ENCODE measurements around the gene NFATC3.
A peak's percentile ranks its signal among the peaks of the same experiment; 100 is the strongest.

Gene NFATC3

DNA sequence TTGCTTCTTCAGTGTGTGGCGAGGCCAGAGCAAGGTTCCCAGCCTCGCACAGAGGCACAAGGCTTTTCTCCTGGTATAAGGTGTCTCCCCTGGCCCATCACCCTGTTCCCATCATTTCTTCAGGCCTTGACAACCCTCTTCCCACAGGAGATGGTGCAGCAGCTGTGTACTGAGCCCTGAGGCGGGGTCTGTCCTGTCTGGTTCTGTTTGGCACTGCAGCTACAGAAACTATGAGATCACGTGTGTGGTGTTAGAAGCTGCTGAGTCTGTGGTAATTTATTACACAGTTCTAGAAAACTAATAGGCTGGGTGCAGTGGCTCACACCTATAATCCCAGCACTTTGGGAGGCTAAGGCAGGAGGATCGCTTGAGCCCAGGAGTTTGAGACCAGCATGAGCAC, 167.2 kb downstream of the NFATC3 start:
- no peak for DNase-seq

- no peak for DNase-seq
Observed at GRCh38 chr16:68253721-68254120, 168.6 kb downstream of the NFATC3 start.

- DNase-seq, result no peak
Observed at GRCh38 chr16:68255712-68256111, 170.5 kb downstream of the NFATC3 start.

- peak; percentile 38 for DNase-seq
Observed at GRCh38 chr16:68257251-68257905, 172.2 kb downstream of the NFATC3 start.

DNA sequence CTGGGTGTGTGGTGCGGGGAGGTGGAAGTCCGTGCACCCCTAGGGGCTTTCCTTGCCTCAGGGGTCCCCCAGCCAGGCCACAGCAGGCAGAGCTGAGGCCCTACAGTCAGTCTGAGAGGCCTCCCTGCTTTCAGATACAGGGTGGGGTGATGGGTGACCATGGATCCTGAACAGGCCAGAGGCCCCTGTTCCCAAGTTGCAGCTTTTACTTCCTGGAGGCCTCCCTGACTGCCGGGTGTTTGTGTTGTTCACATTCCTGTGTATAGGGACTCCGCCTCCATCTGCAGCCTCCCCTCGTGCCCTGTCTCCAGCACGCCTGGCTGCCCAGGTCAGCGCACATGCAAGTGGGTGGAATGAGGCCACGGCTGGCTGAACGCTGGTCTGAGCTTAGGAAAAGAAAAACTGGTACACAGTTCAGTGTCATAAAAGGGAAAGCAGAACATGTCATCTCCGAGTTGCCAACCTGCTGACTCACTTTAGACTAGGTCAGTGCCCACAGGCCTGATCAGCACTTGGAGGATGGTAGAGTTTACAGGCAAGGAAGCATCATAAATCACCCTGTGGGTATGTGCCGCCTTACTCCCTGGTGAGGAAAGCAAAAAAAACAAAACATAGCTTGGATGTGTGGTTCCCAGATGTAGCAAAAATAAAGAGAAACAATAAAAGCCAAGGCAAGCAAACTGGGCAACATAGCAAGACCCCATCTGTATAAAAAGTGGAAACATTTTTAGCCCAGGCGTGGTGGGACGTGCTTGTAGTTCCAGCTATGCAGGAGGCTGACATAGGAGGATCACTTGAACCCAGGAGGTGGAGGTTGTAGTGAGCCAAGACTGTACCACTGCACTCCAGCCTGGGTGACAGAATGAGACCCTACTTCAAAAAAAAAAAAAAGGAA, 173.0 kb downstream of the NFATC3 start:
- peak; percentile 83 for DNase-seq

DNA sequence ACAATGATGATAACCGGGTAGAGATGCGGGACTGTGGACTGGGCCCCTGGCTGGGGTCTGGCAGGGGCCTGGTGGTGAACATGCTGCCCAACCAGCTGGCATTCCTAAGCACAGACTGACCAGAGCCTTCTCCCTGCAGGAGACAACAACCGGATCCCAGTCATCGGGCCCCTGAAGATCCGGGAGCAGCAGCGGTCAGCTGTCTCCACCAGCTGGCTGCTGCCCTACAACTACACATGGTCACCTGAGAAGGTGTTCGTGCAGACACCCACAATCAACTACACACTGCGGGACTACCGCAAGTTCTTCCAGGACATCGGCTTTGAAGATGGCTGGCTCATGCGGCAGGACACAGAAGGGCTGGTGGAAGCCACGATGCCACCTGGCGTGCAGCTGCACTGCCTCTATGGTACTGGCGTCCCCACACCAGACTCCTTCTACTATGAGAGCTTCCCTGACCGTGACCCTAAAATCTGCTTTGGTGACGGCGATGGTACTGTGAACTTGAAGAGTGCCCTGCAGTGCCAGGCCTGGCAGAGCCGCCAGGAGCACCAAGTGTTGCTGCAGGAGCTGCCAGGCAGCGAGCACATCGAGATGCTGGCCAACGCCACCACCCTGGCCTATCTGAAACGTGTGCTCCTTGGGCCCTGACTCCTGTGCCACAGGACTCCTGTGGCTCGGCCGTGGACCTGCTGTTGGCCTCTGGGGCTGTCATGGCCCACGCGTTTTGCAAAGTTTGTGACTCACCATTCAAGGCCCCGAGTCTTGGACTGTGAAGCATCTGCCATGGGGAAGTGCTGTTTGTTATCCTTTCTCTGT, 174.0 kb downstream of the NFATC3 start:
- no peak for DNase-seq

- DNase-seq, result no peak
Observed at GRCh38 chr16:68263559-68264127, 178.5 kb downstream of the NFATC3 start.

GRCh38 chr16:68264128-68265077, 179.2 kb downstream of the NFATC3 start, which contains the start of gene SLC7A6:
TSS of gene SLC7A6 (plus strand) at chr16:68264526. CDS start at chr16:68274727, 10,201 bp downstream.
- peak; percentile 90 for DNase-seq

DNA sequence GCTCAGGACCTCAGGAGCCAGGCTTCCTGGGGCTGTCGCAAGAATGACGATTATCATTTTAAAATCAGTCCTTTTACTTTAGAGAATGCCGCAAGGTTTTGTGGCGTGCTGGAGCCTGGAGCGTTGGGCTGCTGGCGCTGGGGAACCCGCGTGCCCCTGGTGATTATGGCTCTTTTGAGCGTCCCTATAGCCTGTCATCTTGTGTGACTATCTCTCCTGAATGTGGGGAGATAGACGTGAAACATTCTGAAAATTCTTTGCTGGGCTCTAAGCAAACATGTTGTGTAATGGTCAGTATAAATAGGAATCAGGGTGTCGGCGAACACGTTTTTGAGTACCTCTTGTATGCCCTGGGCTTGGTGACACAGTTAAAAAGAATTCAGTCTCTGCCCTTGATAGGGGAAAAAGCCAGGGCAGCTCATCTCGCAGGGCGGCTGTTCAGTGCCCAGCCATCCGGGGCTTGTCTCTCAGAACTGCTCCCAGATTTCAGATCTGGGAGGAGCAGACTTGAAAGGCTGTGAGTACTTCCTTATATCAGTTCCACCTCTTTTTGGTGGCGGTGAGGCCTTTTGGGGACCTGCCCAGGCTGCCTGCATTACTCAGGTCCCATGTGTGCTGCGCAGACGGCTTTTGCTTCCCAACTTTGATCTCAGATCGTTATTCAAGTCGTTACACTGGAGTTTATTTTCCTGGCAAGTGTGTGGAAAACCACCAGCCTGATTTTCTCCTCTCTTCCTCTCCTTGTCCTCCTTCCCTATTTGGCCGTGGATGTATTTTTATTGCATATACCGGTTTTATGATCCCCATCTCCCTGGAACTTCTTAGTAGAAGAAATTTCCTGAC, 180.1 kb downstream of the NFATC3 start:
- DNase-seq, result no peak

DNA sequence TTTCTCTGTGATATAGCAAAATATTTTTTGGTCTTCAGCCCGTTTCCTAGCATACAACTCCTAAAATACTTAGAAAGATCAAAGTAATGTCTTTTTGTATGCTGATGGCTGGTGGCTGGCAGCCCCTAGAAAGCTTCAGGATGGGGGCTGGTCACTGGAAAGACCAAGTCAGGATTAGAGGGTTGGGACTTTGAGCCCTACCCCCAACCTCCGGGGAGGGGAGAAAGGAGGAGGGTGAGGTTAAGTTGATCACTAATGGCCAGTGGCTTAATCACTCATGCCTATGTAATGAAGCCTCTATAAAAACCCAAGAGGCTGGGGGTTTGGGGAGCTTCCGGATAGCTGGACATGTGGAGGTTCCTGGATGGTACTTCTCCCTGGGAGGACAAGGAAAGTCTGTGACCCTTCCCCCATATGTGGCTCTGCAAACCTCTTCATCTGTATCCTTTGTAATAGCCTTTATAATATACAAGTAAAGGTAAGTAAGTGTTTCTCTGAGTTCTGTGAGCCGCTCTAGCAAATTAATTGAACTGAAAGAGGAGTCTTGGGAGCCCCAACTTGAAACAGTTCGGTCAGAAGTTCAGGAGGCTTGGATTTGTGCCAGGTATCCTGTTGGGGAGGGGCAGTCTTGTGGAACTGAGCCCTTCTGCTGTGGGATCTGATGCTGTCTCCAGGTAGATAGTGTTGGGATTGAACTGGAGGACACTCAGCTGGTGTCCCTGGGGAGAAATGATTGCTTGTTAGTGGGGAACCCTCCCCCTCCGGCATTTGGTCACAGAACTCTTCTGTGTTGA, 182.6 kb downstream of the NFATC3 start:
- no peak for DNase-seq

GRCh38 chr16:68269793-68270192, 184.6 kb downstream of the NFATC3 start:
- DNase-seq, result no peak

DNA sequence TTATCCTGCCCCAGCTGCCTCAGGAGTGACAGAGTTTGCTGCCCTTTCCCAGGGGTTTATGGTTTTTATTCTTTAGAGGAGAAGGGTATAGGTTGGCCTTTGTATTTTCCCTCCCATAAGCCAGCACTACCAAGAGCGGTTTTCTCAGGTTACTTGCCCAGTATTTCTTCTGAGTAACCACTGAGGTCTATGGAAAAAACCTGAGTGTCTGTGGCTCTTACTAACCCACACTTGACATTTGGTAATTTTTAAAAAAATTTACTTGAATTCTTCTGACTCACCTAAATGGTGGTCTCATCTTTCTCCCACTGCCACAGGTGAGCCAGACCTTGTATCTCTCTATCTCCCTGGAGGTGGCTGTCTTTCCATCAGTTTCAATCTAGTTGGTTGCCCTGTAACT, 185.2 kb downstream of the NFATC3 start:
- DNase-seq, result no peak

GRCh38 chr16:68272507-68273209, 187.5 kb downstream of the NFATC3 start:
- no peak for DNase-seq

DNA sequence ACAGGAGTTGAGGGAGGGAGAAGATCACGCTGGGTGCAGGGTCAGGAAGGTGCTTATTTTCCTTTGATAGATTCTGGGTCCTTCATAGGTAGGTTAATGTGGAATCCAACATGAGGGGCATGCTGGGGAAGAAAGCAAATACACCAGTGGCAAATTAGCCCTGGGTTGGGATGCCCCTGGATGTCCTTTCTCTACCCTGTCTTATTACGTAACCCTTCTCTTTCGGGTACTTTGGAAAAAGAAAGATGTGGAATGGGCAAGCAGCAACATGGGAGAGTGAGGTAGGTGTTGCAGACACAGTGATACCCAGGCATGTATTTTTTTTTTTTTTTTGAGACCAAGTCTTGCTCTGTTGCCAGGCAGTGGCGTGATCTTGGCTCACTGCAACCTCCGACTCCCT, 188.3 kb downstream of the NFATC3 start:
- no peak for DNase-seq

DNA sequence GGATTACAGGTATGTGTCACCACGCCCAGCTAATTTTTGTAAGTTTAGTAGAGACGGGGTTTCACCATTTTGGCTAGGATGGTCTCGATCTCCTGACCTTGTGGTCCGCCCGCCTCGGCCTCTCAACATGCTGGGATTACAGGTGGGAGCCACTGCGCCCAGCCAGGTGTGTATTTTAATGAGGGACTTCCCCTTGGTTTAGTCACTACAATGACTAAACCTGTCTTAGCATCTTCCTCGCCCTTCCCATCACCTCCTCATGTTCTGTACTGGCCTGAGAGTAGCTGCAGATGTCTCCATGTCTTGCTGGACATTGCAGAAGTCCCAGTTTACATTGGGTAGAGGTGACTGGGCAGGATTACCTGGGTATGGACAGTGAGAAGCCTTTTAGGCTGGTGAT, 188.7 kb downstream of the NFATC3 start:
- DNase-seq, result no peak

DNA sequence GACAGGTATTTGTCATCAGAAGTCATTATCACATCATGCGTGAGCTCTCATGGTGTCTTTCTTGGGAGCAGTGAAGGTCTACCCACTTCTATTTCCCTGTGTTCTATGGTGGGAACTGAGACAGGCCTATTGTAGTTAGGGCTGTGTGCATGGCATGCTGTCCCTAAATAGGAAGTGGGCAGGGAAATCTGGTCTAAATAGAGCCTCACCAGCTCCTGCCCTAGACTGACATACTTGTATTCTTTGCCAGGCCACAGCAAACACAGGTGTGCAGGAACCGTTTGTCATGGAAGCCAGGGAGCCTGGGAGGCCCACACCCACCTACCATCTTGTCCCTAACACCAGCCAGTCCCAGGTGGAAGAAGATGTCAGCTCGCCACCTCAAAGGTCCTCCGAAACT, 189.3 kb downstream of the NFATC3 start:
- no peak for DNase-seq

DNA sequence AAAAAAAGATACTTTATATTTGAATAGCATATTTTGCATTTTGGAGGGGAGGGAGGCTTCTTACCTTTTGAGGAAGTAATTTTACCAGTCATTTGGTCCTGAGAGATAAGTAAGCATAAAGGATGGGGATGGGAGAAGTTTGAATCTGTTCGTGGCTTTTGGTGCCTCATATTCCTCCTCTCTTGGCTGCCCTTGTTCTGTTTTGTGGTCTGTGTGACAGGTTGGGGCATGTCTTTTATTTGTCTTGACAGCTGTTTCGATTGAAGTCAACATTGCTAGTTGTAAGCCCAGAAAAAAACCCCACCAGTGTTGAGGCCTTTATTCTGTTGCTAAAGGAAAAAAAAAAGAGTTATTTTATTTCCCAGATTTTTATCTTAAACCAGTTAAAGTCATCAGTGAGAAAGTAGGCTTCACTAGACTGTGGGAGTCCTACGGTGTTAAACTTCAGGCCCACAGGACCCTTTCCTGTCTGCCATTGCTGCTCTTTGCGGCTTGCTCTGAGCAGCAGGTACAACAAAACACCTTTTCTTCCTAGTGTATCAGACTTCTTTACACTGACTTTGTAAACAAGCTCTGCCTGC, 190.5 kb downstream of the NFATC3 start:
- no peak for DNase-seq

DNA sequence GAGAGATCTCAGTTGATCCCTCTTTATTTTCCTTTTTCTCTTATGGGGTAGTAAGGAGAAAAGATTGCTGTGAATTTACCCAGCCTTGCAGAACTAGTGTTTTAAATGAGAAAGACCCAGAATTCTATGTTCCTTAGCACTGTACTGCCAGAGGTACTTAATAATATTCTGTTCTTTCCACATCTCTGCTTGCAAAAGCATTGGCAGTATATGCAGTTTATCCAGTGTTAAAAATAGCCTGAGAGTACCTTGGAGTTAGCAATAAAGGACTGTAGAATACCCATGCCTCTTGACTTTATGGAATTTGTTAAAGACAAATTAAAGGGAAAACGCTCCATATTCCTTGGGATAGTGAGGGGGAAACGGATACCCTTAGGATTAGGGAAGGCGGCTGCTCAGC, 191.1 kb downstream of the NFATC3 start:
- no peak for DNase-seq

Data from retina (tissue), 1 donor.